Measurements from ENCODE around the gene GET3. TPM values are rescaled to one million over a fixed set of nuclear protein-coding genes. Genes with fewer than 3 reads are reported as not detected.

GET3 gene
- total and polyA plus RNA-seq, 2 of the 13 experiments (the other 11 are each of a cell fraction or from before 2014, with no cell fraction given): 57.7 to 59.4 TPM

DNA sequence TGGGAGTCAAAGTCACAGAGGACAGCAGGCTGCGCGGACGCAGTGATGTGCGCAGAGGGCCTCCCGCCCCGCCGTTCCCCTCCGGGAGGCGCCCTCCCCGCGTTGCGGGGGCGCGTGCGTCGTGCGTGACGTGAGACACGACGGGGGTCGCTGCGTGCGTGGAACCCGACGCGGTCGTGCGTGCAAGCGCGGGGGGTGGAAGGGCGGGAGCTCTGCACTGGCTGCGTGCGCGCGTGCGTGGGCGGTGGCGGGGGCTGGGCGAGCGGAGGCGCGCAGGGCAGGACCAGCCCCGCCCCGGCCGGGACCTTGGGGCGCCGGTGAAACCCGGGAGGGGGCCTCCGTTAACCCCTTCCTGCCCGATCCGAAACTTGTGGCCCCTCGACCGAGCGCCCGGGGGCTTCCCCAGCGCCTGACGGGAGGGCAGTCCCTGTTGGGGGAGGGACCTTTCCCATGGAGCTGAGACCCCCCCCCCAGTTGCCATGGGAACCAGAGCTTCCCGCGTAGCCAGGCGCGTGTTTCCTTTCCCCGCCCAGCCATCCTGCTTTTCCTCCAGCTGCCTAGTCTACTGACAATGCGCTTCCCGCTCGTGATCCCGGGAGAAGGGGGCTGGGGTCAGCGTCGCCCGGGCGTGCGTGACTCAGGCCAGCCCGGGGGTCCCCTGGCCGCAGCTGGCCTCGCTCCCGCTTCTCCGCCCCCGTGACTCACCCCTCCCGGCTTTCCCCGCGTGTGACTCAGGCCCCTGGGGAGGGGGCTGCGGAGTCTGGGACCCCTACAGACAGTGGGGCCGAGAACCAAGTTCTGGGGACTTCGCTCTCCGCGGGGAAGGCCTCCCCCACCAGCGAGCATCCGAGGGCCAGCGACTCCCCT, 45.4 kb downstream of the GET3 start (continued):
- no peak for TF ChIP-seq SUZ12 (IDR thresholded peaks at IDR 0.05; ENCODE audit: low read depth, low read length)
- peak; percentile 71; the same call in 1 of the 2 replicates for TF ChIP-seq DNMT1 (CRISPR knock-in tag; IDR thresholded peaks at IDR 0.05)
- no peak for TF ChIP-seq ZNF460 (CRISPR knock-in tag; IDR thresholded peaks at IDR 0.05; ENCODE audit: borderline replicate concordance)
- no peak for TF ChIP-seq ZNF432 (CRISPR knock-in tag; IDR thresholded peaks at IDR 0.05; ENCODE audit: borderline replicate concordance)
- no peak for TF ChIP-seq ZNF124 (CRISPR knock-in tag; IDR thresholded peaks at IDR 0.05)
- TF ChIP-seq, protein P1, sequence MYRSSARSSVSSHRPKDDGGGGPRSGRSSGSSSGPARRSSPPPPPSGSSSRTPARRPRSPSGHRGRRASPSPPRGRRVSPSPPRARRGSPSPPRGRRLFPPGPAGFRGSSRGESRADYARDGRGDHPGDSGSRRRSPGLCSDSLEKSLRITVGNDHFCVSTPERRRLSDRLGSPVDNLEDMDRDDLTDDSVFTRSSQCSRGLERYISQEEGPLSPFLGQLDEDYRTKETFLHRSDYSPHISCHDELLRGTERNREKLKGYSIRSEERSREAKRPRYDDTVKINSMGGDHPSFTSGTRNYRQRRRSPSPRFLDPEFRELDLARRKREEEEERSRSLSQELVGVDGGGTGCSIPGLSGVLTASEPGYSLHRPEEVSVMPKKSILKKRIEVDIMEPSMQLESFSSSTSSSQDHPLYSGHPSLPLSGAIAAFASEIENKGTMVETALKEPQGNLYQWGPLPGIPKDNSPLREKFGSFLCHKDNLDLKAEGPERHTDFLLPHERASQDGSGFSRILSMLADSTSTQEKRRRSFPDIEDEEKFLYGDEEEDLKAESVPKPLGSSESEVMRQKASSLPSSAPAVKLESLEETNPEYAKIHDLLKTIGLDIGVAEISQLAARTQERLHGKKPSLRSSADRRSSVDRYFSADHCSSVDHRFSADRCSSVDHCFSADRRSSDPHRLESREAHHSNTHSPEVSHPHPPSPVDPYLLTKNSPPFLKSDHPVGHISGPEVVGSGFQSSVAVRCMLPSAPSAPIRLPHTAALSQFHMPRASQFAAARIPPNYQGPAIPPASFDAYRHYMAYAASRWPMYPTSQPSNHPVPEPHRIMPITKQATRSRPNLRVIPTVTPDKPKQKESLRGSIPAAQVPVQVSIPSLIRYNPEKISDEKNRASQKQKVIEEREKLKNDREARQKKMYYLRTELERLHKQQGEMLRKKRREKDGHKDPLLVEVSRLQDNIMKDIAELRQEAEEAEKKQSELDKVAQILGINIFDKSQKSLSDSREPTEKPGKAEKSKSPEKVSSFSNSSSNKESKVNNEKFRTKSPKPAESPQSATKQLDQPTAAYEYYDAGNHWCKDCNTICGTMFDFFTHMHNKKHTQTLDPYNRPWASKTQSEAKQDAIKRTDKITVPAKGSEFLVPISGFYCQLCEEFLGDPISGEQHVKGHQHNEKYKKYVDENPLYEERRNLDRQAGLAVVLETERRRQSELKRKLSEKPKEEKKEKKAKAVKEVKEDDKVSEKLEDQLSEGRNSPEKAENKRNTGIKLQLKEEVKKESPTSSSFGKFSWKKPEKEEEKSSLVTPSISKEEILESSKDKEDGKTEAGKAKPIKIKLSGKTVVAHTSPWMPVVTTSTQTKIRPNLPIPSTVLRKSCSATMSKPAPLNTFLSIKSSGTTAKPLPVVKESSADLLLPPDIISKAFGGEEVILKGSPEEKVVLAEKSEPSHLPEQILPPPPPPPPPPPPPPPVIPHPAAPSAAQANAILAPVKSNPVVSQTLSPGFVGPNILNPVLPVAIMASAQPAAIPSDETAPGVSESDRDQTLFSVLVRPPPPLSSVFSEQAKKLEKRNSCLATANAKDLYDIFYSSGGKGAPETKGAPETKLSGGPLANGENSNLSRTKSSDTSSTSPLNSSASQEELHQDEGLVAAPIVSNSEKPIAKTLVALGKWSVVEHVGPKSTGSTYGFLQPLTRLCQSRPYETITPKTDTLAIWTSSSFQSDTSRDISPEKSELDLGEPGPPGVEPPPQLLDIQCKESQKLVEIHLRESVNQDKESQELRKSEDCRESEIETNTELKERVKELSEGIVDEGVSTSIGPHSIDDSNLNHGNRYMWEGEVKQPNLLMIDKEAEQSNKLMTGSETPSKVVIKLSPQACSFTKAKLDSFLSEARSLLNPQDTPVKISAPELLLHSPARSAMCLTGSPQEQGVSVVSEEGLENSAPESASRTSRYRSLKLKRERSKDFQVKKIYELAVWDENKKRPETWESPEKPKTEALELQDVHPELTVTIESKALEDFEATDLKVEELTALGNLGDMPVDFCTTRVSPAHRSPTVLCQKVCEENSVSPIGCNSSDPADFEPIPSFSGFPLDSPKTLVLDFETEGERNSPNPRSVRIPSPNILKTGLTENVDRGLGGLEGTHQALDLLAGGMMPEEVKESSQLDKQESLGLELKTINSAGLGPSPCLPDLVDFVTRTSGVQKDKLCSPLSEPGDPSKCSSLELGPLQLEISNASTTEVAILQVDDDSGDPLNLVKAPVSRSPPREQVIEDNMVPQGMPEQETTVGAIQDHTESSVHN (CRISPR knock-in tag; IDR thresholded peaks at IDR 0.05): no peak
- TF ChIP-seq, protein P2, sequence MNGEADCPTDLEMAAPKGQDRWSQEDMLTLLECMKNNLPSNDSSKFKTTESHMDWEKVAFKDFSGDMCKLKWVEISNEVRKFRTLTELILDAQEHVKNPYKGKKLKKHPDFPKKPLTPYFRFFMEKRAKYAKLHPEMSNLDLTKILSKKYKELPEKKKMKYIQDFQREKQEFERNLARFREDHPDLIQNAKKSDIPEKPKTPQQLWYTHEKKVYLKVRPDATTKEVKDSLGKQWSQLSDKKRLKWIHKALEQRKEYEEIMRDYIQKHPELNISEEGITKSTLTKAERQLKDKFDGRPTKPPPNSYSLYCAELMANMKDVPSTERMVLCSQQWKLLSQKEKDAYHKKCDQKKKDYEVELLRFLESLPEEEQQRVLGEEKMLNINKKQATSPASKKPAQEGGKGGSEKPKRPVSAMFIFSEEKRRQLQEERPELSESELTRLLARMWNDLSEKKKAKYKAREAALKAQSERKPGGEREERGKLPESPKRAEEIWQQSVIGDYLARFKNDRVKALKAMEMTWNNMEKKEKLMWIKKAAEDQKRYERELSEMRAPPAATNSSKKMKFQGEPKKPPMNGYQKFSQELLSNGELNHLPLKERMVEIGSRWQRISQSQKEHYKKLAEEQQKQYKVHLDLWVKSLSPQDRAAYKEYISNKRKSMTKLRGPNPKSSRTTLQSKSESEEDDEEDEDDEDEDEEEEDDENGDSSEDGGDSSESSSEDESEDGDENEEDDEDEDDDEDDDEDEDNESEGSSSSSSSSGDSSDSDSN (CRISPR knock-in tag; IDR thresholded peaks at IDR 0.05): no peak; the same call in 1 of the 2 replicates
- TF ChIP-seq ZFP37 (CRISPR knock-in tag; IDR thresholded peaks at IDR 0.05; ENCODE audit: borderline replicate concordance): no peak
- TF ChIP-seq MTA1 (CRISPR knock-in tag; IDR thresholded peaks at IDR 0.05; ENCODE audit: borderline replicate concordance): peak; percentile 93; the same call in 1 of the 2 replicates
- no peak for TF ChIP-seq RFXAP (CRISPR knock-in tag; IDR thresholded peaks at IDR 0.05; ENCODE audit: borderline replicate concordance)
- TF ChIP-seq ZFYVE20 (CRISPR knock-in tag; IDR thresholded peaks at IDR 0.05; ENCODE audit: borderline replicate concordance, low read depth): no peak
- 0 out of 2 replicates have a peak, but pooled peaks have one; percentile 39 for TF ChIP-seq HDAC2 (CRISPR knock-in tag; IDR thresholded peaks at IDR 0.05)
- 0 out of 2 replicates have a peak, but pooled peaks have one; percentile 60 for TF ChIP-seq ZSCAN31 (CRISPR knock-in tag; IDR thresholded peaks at IDR 0.05; ENCODE audit: low read depth)
- TF ChIP-seq SYNCRIP (IDR thresholded peaks at IDR 0.05; ENCODE audit: insufficient read depth, low read depth, low read length): no peak
- no peak for TF ChIP-seq ZNF256 (CRISPR knock-in tag; conservative IDR thresholded peaks at IDR 0.05)
- TF ChIP-seq, protein P3, sequence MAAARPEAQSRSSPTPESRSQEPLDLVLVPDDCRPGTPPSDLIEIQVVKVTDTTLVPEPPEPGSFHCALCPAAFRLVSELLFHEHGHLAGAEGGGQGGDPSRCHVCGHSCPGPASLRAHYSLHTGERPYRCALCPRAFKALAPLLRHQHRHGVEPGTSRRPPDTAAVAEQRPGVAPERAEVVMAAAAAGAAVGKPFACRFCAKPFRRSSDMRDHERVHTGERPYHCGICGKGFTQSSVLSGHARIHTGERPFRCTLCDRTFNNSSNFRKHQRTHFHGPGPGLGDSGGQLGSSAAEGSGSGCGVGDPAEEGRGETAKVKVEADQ (CRISPR knock-in tag; IDR thresholded peaks at IDR 0.05; ENCODE audit: borderline replicate concordance): no peak
- TF ChIP-seq ZSCAN20 (CRISPR knock-in tag; IDR thresholded peaks at IDR 0.05; ENCODE audit: borderline replicate concordance): no peak

Measured in HepG2 (cell line).